Mammary epithelial cell (primary cell): Measurements from ENCODE around the gene RAVER1.

ENCODE experiments used
- EZH2 ChIP-seq: IDR thresholded peaks from 2 replicates; pipeline ENCODE4 v1.6.1; 2012; ENCODE audit warnings: low read length, inconsistent platforms, borderline replicate concordance
- TF ChIP-seq, protein P1 (sequence below), 2 donors: IDR thresholded peaks in 1 of 2; conservative IDR thresholded peaks in 1 of 2; 2 replicates each; pipeline ENCODE4 v1.5.1; 2011 to 2012; ENCODE audit warnings: inconsistent platforms in 2 of 2, low read length in 2 of 2, mild to moderate bottlenecking in 2 of 2, control low read depth in 1 of 2, low read depth in 1 of 2; ENCODE audit not compliant: insufficient read depth in 1 of 2; ENCODE audit errors: extremely low read depth in 1 of 2

DNA sequence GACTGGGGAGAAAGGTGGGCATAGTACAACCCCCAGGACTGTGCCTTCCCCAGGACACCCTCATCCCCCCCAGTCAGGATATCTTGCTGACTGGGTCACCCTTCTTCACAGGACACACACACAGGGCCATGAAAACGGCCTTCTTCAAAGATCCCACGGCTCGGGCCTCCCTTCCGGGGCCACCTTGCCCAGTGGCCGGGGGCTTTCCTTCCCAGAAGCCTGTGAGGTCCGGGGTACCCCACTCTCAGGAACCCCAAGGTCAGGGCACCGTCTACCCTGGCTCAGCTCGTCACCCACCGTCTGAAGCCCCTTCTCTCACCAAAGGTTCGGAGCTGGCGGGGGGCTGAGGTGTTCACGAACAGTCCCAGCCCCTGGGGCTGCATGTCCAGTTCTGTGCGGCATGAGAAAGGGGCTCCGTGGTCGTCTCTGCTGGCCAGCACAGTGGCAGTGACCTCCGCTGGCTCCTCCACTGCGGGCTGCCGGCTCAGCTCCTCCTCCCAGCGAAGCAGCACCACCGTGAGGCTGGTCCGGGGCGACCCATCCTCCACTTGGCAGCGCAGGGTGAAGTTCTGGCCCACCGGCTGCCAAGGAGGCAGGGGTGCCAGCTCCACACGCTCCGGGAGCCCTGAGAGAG lies 2.1 kb upstream of the RAVER1 start:
- TF ChIP-seq, protein P1, sequence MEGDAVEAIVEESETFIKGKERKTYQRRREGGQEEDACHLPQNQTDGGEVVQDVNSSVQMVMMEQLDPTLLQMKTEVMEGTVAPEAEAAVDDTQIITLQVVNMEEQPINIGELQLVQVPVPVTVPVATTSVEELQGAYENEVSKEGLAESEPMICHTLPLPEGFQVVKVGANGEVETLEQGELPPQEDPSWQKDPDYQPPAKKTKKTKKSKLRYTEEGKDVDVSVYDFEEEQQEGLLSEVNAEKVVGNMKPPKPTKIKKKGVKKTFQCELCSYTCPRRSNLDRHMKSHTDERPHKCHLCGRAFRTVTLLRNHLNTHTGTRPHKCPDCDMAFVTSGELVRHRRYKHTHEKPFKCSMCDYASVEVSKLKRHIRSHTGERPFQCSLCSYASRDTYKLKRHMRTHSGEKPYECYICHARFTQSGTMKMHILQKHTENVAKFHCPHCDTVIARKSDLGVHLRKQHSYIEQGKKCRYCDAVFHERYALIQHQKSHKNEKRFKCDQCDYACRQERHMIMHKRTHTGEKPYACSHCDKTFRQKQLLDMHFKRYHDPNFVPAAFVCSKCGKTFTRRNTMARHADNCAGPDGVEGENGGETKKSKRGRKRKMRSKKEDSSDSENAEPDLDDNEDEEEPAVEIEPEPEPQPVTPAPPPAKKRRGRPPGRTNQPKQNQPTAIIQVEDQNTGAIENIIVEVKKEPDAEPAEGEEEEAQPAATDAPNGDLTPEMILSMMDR (conservative IDR thresholded peaks at IDR 0.05 in 1 of 2, IDR thresholded peaks at IDR 0.05 in 1 of 2; ENCODE audit: extremely low read depth in 1 of 2, insufficient read depth in 1 of 2, low read depth in 1 of 2, low read length in 2 of 2): no peak
- no peak for TF ChIP-seq EZH2
